HG02759 (cell line): ENCODE results near the gene BNIP5.
"Not testable (repeated sequence)": the region's sequence is repeated elsewhere in the genome, so short reads cannot be mapped to it uniquely, and the experiment has no call there.

Source experiments
- ATAC-seq: cut with Tn5 transposase; IDR thresholded peaks from one replicate; pipeline ENCODE4 v1.9.1; 2021; ENCODE audit warnings: mild to moderate bottlenecking, moderate library complexity; ENCODE audit not compliant: unreplicated experiment

The BNIP5 gene

DNA sequence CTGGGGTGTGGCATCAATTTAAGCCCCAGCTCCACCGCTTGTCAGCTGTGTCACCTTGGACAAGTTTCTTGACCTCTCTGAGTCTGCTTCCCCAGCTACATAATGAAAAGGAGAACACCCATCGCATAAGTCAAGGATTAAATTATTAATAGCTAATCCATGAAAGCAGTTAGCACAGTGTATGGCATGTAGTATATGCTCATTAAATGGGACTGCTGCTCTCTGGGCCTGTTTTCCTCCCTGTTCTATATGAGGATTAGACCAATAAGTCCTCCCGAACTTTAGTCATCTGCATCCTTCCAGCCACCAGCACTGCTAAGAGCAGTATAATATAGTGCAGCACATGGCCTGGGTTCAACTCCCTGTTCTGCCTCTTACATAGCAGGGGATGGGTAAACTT lies 31.1 kb upstream of the BNIP5 start:
- ATAC-seq: no peak

DNA sequence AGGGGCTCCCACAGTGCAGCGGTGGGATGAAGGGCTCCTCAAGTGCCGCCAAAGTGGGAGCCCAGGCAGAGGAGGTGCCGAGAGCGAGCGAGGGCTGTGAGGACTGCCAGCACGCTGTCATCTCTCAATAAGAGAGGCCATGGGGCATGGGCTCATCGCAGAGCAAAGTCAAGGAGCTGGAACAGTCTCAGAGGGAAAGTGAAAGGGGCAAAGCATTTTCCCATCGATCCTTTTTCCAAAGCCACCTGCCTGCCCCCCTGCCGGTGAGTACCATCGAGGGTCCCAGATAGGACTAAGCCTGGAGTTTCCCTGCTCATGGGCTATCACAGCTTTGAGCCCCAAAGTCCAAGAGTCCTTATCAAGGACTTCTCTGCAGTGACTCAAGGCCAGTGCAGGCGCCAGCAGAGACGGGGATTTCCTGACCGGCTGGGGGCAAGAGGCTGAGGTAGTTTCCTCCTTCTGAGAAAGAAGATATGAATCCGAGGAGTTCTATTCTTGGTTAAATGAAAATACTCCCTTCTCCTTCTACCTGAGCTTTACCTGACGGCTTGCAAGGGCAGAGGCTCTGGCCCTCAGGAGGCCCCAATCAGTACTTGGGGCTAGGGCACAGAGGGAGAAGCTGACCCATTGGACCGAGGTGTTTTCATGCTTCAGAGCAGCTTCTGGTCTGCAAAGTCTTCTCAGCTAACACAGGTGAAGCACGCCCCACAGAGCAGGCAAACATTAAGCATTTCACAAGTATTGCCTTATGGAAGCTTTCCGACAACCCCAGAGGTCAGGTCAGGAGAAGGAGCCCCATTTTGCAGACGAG lies 28.2 kb upstream of the BNIP5 start:
- ATAC-seq: peak; percentile 60

DNA sequence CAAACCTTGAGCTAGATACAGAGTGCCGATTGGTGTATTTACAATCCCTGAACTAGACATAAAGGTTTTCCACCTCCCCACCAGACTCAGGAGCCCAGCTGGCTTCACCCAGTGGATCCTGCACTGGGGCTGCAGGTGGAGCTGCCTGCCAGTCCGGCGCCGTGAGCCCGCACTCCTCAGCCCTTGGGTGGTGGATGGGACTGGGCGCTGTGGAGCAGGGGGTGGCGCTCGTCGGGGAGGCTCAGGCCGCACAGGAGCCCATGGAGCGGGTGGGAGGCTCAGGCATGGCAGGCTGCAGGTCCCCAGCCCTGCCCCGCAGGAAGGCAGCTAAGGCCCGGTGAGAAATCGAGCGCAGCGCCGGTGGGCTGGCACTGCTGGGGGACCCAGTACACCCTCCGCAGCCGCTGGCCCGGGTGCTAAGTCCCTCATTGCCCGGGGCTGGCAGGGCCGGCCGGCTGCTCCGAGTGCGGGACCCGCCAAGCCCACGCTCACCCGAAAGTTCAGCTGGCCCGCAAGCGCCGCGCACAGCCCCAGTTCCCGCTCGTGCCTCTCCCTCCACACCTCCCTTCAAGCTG lies 27.5 kb upstream of the BNIP5 start:
- not testable (repeated sequence) for ATAC-seq

DNA sequence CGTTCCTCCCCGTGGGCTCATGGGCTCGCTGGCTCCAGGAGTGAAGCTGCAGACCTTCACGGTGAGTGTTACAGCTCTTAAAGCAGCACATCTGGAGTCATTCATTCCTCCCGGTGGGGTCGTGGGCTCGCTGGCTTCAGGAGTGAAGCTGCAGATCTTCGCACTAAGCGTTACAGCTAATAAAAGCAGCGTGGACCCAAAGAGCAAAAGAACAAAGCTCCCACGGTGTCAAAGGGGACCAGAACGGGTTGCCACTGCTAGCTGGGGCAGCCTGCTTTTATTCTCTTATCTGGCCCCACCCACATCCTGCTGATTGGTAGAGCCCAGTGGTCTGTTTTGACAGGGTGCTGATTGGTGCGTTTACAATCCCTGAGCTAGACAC lies 26.7 kb upstream of the BNIP5 start:
- ATAC-seq: not testable (repeated sequence)

DNA sequence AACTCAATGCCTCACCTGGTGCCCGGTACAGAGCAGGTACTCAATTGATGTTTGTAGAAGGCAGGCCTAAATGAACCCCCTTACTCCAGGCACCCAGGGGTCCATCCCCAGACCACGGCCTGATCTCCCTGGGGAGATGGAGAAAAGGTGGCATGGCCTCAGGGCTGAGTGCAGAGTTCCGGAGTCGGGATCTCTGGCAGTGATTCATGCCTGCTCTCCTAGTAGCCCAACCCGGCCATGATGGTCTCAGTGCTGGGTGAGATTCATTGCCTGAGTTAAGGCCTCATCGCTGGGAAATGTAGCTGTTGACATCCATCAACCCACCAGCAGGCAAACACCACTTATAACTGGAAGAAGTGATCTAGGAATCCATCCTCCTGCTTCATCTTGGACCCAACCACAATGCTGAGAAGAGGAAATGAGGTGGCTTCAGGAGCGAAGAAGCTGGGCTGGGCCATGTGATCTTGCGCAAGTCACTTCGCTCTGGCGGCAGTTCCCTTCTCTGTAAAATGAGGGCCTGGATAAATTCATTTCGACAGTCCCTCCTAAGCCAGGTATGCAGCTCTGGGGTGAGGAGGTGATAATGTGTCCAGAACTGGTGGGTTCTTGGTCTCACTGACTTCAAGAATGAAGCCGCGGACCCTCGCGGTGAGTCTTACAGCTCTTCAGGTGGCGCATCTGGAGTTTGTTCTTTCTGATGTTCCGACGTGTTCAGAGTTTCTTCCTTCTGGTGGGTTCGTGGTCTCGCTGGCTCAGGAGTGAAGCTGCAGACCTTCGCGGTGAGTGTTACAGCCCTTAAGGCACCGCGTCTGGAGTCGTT lies 26.1 kb upstream of the BNIP5 start:
- ATAC-seq: no peak

DNA sequence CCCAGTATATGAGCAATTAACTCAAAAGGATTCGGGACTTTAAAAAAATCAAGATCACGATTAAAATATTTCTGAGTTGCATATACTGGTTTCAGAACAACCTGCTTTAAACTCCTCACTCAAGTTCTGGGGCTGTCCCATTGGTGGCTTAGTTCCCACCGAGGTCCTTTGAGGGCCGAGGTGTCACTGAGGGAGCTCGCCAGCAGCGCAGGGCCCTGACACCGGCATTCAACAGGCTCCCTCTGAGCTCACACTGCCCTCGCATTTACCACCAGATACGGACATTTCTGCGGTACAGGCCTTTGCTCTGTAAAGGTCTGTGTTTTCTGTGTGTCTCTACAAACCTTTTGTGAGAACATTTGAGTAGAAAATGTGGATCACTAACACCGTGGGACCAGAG lies 24.4 kb upstream of the BNIP5 start:
- no peak for ATAC-seq

DNA sequence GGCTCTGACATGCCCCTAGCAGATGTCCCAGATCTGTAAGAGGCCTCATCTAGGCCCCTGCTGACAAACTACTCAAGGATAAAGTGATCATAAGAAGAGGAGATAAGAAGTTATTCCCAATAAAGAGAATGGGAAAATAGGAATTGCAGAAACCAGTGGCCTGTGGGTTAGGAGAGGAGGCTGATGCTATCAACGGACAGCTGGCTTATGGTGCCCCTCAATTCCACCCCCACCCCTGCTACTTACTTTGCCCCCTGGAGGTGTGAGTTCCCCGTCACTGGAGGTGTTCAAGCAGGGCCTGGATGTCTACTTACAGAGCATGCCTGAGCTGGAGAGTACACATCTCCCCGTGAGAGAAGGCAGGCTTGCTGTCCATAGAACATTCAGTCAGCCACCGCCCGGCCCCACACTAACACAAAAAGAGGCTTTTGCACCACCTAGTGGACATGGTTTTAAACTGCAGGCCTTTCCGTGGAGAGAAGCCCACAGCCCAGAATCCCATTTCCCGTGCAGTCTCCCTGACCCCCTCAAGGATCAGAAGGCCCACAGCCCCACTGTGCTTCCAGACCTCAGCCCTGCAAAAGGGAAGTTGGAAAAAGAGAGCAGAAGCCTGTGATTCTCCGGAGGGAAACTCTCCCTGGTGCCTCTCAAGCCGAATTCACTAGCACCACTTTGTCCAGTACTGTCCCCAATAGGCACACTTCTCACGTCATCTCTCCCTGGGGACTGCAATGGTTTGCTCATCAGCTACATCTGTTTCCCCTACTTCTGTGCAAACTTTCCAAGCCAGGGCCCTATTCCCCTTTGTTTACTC lies 23.8 kb upstream of the BNIP5 start:
- peak; percentile 50 for ATAC-seq

DNA sequence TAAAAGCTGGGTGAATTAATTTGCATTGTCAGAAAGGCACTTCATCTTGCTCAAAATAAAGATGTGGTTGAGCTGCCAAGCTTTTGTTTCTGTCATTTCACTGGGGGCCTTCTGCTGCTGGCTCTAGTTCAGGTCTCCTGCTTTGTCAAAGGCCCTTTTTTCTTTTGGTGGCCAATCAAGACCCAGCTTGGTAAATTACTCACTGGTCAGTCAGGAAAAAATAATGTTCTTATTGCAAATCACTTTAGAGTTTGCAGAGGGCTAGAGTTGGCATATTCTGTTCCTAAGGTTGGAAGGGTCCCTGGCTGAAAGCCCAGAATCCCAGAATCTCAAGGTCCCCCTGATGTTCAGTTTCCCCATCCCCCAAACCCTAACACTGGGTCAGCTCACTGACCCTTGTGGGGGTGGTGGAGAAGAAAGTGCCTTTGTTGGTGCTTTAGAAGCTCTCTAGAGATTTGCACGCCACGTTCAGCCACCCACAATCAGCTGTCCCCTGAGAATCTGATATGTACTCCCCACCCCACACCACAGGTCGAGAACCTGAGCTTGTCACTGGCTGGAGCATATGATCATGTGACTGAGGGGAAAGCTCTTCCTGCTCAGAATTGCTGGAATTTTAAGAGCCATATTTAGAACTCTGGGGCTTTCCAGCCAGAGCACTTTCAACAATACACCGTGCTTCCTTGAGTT lies 21.7 kb upstream of the BNIP5 start:
- ATAC-seq: peak; percentile 39

DNA sequence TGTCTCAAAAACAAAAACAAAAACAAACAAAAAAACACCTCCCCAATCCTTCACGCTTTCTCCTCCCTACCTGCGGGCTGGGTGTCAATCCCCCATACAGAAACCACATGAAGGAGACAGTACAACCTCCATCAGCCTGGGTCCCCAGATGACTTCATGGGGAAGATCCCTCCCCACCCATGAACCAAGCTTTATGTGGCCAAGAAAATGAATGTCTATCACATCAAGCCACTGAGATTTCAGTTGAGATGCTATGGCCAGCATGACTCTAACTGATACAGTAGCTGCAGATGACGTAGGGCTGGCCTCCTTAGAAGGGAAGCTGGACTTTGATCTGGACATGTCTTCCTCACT lies 21.2 kb upstream of the BNIP5 start:
- ATAC-seq: no peak

DNA sequence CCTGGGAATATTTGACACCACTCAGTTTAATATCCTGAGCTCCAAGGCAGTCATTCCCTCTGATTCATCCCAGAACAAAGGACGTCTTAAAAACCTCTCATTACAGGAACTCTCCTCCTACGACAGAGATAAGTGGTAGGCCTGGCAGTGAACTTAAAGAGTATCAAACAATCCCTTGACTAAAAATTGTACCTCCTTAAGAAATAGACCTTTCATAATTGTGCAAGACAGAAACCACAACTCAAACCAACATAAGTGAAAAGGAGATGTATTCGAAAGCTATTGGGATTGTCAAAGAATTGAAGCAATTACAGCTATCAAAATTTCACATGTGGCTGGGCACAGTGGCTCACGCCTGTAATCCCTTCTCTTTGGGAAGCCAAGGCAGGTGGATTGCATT lies 19.1 kb upstream of the BNIP5 start:
- ATAC-seq: no peak

DNA sequence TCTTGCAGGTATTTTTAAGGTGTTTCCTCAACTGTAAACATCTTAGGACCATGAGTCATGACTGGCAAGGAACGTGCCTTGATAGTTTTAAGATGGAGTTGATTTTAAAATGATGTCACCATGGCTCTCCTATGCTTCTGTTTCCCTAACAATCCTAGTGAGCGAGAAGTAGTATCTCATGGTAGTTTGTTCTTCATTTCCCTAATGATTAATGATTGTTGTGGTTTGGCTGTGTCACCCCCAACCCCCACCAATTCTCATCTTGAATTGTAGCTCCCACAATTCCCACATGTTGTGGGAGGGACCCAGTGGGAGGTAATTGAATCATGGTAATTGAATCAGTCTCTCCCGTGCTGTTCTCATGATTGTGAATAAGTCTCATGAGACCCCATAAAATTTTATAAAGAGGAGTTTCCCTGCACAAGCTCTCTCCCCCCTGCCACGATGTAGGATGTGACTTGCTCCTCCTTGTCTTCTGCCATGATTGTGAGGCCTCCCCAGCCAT lies 16.8 kb upstream of the BNIP5 start:
- ATAC-seq: no peak

DNA sequence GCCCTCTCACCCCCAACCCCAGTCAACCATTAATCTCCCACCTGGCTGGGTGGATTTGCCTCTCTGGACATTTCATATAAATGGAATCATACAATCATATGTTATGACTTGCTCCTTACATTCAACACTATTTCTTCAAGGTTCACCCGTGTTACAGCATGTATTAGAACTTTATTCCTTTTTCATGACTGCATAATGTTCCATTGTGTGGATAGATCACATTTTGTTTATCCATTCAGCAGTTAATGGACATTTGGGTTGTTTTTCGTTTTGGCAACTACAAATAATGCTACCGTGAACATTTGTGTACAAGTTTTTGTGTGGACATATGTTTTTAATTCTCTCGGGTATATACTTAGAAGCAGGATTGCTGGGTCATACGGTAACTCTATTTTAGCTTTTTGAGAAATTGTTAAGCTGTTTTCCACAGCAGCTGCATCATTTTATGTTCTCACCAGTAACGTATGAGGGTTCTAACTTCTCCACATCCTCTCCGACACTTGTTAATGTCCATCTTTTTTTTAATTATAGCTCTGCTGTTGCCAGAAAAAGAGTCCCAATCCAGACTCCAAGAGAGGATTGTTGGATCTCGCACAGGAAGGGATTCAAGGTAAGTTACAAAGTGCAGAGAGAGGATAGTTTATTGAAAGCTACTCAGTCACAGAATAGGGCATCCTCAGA lies 15.9 kb upstream of the BNIP5 start:
- no peak for ATAC-seq

DNA sequence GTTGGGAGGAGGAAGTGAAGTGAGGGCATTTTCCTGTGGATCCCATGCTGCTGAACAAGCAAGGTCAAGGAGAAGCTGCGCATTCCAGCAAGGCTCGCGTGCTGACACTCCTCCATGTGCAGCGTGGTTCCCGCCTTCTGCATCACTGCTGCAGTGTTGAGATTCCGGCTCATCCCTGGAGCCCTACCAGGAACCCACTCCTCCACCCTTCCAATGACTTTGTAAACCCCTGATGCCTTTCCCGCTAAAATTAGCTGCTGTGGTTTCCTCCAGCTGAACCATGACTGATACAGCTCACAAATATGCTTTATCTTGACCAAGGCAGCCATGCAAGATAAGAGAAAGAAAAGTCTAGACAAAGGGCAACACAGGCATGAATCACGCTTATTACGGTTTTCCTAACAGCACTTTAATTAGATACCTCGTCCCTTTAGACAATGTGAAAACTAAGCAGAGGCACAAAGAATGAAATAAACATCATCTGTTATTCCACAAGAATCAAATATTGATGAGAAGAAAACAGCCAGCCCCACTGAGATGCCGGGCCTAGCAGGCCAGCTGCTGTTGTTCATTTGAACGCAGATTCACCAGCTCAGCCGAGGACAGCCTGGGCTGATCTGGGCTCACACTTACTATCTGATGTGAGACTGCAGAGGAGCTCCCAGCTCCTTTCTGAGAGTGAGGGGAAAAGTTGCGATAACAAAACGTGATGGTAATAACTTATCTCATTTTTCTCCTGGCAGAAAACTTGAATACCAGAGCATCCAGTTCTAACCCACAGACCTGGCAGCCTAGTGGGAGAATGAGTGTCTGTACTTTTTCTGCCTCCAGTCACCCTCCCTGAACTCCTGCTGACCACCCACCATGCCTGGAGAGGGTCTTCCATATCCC lies 14.2 kb upstream of the BNIP5 start:
- ATAC-seq: no peak

DNA sequence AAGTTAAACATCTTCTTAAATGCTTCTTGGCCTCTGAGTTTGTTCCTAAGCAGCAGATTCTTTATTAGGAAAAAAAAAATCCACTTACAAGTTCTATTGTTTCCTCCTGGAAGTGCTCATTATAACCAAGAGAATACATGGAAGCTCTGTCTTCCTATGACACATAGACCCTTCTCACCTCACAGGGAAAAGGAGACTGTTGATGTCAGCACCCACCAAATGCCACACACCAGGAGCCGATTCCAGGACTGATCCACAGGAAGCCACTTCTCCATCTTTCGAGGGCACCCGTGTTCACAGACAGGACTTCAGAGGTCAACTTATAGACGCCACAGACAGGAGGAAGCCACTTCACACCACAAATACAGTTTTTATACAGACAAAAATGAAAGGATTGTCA lies 13.4 kb upstream of the BNIP5 start:
- no peak for ATAC-seq

DNA sequence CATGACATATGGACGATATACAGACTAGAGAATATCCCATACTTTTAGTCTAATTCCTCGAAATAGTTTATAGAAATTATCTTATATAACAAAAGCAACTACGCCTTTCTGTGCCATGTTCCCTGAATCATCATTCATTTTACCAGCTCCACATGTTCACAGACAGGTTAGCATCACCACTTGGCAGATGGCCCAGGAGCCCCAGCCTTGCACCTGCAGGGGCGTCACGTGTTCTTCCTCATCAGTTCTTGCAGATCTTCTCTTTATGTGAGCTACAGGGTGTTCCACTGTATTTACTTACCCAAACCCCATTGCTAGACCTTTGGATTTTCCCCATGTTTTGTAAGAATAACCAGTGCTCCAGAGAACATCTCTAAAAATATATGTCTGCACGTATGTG lies 12.6 kb upstream of the BNIP5 start:
- ATAC-seq: no peak

DNA sequence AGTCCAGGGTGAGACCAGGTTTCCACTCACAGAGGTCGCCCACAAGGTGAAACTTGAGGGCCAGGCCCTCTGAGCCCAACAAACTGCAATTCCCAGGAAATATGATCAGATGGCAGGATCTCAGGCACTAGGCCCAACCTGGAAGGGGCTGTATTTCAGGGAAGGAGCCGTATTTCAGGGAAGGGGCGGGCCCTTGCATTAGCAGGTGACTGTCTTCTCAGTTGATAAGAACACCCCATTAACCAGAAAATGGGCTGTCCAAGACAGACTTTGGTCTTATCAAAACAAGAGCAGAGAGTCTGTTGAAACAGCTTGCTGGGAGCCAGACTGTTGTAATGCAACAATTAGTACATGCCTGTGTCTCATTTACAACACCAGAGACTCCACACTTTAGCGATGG lies 10.9 kb upstream of the BNIP5 start:
- no peak for ATAC-seq

DNA sequence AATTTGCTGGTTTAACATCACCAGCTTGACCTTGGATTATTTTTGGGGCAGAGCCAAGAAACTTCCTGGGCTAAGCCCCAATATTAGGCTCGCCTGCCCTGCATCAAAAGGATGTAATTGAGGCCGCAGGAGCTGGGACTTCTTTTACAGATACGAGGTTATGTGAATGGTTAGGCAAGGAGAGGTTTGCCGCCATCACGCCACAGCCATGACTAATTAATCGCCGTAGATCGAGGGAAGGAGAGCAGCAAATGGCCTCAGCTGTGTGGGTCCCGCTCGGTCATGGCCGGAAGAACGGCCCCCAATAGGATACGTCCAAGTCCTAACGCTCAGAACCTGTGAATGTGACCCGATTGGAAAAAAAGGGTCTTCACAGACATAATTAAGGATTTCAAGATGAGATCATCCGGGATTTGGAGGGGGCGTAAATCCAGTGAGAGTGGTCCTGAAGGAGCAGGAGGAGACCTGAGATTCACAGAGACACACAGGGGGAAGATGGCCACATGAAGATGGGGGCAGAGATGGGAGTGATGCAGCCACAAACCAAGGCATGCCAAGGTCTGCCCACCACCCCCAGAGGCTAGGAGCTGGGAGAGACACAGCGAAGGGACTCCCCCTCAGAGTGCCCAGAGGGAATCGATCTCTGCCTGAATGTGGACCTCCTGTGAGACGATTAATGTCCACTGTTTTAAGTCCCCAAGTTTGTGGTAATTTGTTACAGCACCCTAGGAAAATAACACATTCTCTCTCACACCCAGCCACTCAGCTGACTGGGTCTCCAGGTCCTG lies 10.0 kb upstream of the BNIP5 start:
- ATAC-seq: no peak
